Activated naive CD4-positive, alpha-beta T cell treated with anti-CD3 and anti-CD28 coated beads for 36 hours (primary cell): ENCODE measurements around the gene UNKL. TPM values are rescaled to one million over a fixed set of nuclear protein-coding genes. Genes with fewer than 3 reads are reported as not detected.

Source experiments
- CTCF ChIA-PET: fragments of 350-600 bp; sonication (Branson Sonifier 250); formaldehyde crosslinking; loops from one replicate; lab custom pipeline; 2021; ENCODE audit warnings: antibody characterized with exemption; lab: Charles Lee
- DNase-seq: peaks from one replicate; pipeline ENCODE4 v3.0.0-alpha.2; 2020
- H3K27ac Mint-ChIP-seq: one replicate; pipeline ENCODE4 v1.8.0; 2021; ENCODE audit warnings: mild to moderate bottlenecking, mixed read lengths
- H3K27me3 Mint-ChIP-seq: one replicate; pipeline ENCODE4 v1.8.0; 2021; ENCODE audit warnings: low read depth, mixed read lengths
- H3K36me3 Mint-ChIP-seq: one replicate; pipeline ENCODE4 v1.8.0; 2021; ENCODE audit warnings: low read depth, mixed read lengths
- H3K4me1 Mint-ChIP-seq: one replicate; pipeline ENCODE4 v1.8.0; 2021; ENCODE audit warnings: low read depth, mixed read lengths
- H3K4me3 Mint-ChIP-seq: one replicate; pipeline ENCODE4 v1.8.0; 2021; ENCODE audit warnings: mild to moderate bottlenecking, moderate library complexity, mixed read lengths
- H3K9me3 Mint-ChIP-seq: one replicate; pipeline ENCODE4 v1.8.0; 2021; ENCODE audit warnings: mixed read lengths
- intact Hi-C: fragments of 100-400 bp; cut with micrococcal nuclease; formaldehyde crosslinking; loops from one replicate; pipeline ENCODE4 v1.15.1; 2023
- total RNA-seq, 2 experiments: library from RNA; stranded (reverse); gene quantifications; one replicate each; pipeline ENCODE4 v1.2.3, GENCODE V29; 2021

UNKL gene
- total RNA-seq, 2 experiments from 2014 or later = 35.9 to 38.4 TPM

DNA sequence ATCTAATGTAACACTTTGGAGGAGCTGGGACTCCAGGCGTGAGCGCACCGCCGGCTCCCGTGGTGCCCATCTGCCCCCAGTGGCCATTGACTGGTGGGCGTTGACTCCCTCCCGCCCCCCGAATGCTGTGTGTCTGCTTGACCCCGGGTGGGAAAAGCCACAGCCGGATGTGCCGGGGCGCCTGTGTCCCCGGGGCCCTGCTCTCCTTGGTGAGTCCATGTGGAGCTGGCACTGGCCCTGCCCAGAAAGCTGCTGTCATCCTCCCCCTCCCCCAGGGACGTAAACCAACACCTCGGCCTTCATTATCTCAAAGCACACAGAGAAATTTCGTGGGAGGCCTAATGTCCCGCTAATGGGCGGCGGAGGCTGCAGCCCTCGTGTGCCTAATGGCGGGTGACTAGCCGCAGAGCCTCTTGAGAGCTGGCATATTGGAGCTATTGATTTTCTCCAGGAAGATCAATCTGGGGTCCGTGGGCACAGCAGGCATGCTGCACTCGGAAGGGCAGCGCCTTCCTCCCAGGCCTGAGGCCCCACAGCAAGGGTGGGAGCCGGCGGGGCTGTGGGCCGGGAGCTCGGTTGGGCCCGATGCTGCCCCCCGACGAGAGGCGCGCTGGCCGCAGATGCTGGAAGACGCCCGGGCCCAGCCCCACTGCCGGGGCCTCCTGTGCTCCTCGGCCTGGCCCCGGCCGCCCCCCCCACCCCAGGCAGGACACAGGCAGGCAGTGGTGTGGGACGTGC is 12.4 kb upstream of the UNKL start:
- CTCF ChIA-PET = interaction anchor here (0.6 kb wide), 1 partner anchor 525 kb away, joined by 3 read pairs; no protein-coding TSS in a partner anchor
- Mint-ChIP-seq H3K4me1 (peaks cover 5% of the 10 kb centered on the region), H3K9me3 (no peaks in the 10 kb centered on the region), H3K4me3 (no peak overlapping the region), H3K27me3 (no peaks in the 10 kb centered on the region), H3K36me3 (no peaks in the 10 kb centered on the region), H3K27ac (no peak overlapping the region)
- intact Hi-C loops = no loop called here
- no peak for DNase-seq

DNA sequence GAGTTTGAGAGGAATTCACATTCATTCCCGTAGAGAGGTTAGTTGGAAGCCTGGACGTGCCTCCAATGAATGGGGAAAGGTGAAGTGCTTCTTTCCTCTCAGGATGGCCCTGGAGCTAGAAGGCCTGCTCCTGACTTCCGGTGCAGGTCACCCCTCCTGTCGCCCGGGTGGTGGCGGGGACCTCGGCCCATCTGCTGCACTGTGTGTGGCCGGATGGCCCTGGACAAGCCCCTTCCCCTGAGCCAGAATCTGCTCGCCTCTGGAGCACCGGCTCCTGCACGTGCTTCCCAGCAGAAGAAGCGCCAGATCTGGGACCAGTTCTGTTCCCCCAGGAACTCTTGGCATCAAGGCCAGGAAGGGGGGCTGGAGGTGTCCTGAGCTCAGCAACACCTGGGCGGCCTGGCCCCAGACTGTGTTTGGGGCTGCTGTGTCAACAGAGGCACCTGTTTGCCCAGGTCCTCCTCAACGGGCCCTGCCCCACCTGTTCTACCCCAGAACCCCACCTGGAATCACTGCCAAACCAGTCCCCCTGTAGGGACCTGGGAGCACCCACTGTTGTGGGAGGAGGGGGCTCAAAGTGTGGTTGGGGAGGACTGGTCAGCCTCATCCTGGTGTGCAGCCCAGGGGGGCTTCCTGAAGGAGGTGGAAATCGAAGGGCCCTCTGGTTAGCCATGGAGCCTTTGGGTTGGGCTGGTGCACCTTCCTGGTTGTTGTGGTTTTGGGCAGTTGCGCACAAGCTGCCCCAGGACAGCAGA is 11.3 kb upstream of the UNKL start:
- no peak overlapping the region for H3K27ac Mint-ChIP-seq
- no peaks in the 10 kb centered on the region for H3K36me3 Mint-ChIP-seq
- no peak for DNase-seq
- H3K9me3 Mint-ChIP-seq = no peaks in the 10 kb centered on the region
- H3K27me3 Mint-ChIP-seq = no peaks in the 10 kb centered on the region
- peaks cover 13% of the 10 kb centered on the region for H3K4me1 Mint-ChIP-seq
- CTCF ChIA-PET = no interaction called here
- no peak overlapping the region for H3K4me3 Mint-ChIP-seq
- intact Hi-C loops = no loop called here

DNA sequence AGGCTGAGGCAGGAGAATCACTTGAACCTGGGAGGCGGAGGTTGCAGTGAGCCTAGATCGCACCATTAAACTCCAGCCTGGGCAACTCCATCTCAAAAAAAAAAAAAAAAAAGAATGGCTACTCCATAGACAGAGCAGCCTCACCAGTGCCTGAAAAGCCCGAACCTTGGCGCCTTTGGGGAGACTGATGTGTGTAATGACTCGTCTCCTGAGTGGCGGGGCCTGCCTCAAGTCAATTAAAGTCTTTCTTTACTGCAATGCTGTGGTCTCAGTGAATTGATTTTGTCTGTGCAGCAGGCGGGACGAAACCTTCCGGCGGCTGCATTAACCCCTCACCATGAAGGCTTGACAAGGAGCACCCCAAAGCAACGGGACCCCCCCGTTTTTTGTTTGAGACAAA is 9.5 kb upstream of the UNKL start:
- H3K27ac Mint-ChIP-seq = no peak overlapping the region
- intact Hi-C loops = loop anchor here (5.0 kb wide), 1 partner anchor 348 kb away; the partner anchor contains the start of genes EME2, MRPS34 and NME3
- H3K36me3 Mint-ChIP-seq = peaks cover 2% of the 10 kb centered on the region

DNA sequence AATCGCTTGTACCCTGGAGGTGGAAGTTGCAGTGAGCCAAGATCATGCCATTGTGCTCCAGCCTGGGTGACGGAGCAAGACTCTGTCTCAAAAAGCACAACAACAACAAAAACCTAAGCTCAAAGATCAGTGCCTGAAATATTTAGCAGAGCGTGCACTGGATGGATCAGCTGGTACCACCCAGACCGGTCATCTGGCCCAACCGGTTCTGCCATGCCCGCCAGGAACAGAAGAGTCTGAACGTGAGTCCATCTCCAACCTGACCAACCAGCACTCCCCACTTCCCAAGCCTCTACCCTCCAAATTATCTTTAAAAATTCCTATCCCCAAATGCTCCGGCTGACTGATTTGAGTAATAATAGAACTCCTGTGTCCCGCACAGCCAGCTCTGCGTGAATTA is 7.6 kb upstream of the UNKL start:
- CTCF ChIA-PET = interaction anchor here (0.6 kb wide), 1 partner anchor 104 kb away, joined by 4 read pairs; no protein-coding TSS in a partner anchor
- H3K9me3 Mint-ChIP-seq = no peaks in the 10 kb centered on the region
- no peaks in the 10 kb centered on the region for H3K27me3 Mint-ChIP-seq
- intact Hi-C loops = loop anchor here (5.0 kb wide), 1 partner anchor 350 kb away; the partner anchor contains the start of genes EME2, MRPS34 and NME3
- H3K4me1 Mint-ChIP-seq = peaks cover 27% of the 10 kb centered on the region
- peak overlapping the region; percentile 80 for H3K4me3 Mint-ChIP-seq
- H3K27ac Mint-ChIP-seq = peak overlapping the region; percentile 96
- peaks cover 4% of the 10 kb centered on the region for H3K36me3 Mint-ChIP-seq
- no peak for DNase-seq

More for the DNA sequence above, 9.5 kb upstream of the UNKL start:
- no peaks in the 10 kb centered on the region for H3K9me3 Mint-ChIP-seq
- no peak overlapping the region for H3K4me3 Mint-ChIP-seq
- DNase-seq = peak; percentile 25
- H3K4me1 Mint-ChIP-seq = peaks cover 16% of the 10 kb centered on the region
- CTCF ChIA-PET = no interaction called here
- no peaks in the 10 kb centered on the region for H3K27me3 Mint-ChIP-seq

DNA sequence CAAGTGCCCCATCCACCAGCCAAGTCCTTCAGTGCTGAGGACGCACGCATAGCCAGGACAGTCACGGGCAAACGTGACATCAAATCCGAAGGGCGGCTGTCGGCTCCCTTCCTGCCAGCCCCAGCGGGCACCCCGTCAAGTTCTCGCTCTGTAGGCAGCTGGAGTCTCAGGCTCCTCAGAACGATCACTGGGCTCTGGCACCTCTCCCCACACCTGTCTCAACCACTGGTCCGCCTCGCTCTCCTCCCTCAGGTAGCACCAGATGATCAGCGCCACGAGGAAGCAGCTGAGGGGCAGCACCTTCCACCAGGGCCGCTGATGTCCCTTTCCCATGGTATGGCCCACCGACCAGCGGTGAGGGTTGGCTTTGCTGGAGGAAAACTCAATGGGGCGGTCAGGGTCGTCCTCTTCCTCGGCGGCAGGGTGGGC is 5.6 kb upstream of the UNKL start:
- intact Hi-C loops = loop anchor here (1.0 to 5.0 kb wide), 8 partner anchors 41 to 803 kb away; partner anchors contain the start of genes CRAMP1, E4F1, EME2 and IFT140
- H3K36me3 Mint-ChIP-seq = peaks cover 4% of the 10 kb centered on the region
- H3K4me1 Mint-ChIP-seq = peaks cover 33% of the 10 kb centered on the region
- H3K4me3 Mint-ChIP-seq = peak overlapping the region; percentile 80
- no peaks in the 10 kb centered on the region for H3K27me3 Mint-ChIP-seq
- H3K9me3 Mint-ChIP-seq = no peaks in the 10 kb centered on the region
- CTCF ChIA-PET = interaction anchor here (1.0 kb wide), 1 partner anchor 286 kb away, joined by 3 read pairs; the partner anchor contains the start of gene MAPK8IP3
- peak overlapping the region; percentile 70 for H3K27ac Mint-ChIP-seq
- DNase-seq = no peak

DNA sequence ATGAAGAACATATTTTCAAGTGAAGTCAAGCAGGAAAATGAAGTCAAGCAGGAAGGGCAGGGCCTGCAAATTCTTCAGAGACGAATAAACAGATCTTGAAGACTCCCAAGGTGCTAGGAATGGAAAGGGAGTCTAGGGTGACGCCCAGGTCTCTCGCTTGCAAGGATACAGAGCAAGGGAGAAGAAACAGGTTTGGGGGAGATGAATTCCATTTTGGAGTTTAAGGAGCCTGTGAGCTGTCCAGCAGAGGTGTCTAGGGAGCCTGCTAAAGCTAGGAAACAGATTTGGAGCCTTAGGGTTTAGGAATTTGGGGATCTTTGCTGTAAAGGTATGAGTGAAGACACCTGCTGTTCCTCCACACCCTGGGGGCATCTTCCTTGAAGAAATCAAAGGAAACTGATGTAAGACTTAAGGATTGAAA is 2.0 kb upstream of the UNKL start:
- no peaks in the 10 kb centered on the region for H3K27me3 Mint-ChIP-seq
- peaks cover 4% of the 10 kb centered on the region for H3K36me3 Mint-ChIP-seq
- intact Hi-C loops = no loop called here
- peaks cover 38% of the 10 kb centered on the region for H3K4me1 Mint-ChIP-seq
- CTCF ChIA-PET = interaction anchor here (0.6 kb wide), 1 partner anchor 124 kb away, joined by 3 read pairs; no protein-coding TSS in a partner anchor
- H3K4me3 Mint-ChIP-seq = no peak overlapping the region
- H3K27ac Mint-ChIP-seq = peak overlapping the region; percentile 11
- no peaks in the 10 kb centered on the region for H3K9me3 Mint-ChIP-seq
- DNase-seq = no peak

DNA sequence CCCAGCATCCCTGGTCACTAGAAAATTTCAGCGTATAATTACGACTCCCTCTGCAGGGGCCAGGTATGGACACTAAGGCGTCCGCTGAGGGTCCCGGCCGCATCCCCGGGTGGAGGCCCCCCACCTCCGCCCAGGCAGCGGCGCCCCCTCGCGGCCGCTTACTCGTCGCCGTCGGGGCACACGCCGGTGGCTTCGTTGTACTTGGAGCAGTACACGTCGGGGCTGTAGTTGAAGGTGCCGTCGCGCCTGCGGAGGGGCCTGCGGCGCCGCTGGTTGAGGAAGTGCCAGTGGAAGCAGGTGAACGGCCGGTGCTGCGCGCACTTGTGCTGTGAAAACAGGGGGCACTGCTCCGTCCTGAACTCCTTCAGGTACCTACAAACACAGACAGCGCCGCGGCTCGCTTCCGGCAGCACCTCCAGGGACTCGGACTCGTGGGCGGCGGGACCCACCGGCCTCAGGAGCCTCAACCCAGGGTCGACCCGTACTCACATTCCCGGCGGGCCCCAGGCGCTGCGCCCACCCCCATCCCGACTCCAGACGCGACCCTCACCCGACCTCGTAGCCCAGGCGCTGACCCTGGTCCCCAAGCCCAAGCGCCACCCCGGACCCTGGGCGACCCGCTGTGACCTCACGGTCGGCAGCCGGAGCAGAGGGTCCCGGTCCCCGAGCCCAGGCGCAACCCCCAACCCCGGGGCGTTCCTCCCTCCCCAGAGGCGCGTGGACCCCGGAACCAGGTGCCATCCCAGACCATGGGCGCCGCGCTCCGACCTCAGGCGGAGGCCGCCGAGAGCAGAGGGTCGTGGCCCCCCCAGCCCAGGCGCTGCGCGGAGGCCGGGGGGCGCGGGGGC is 596 bp downstream of the UNKL start:
- CTCF ChIA-PET = interaction anchor here (1.1 kb wide), 1 partner anchor 113 kb away, joined by 3 read pairs; no protein-coding TSS in a partner anchor
- Mint-ChIP-seq H3K9me3 (no peaks in the 10 kb centered on the region), H3K27ac (peak overlapping the region; percentile 86), H3K27me3 (no peaks in the 10 kb centered on the region), H3K4me1 (peaks cover 33% of the 10 kb centered on the region), H3K36me3 (peaks cover 3% of the 10 kb centered on the region), H3K4me3 (peak overlapping the region; percentile 84)
- peak; percentile 79 for DNase-seq
- intact Hi-C loops = loop anchor here (1.0 to 5.0 kb wide), 3 partner anchors 7 to 51 kb away; no protein-coding TSS in a partner anchor

DNA sequence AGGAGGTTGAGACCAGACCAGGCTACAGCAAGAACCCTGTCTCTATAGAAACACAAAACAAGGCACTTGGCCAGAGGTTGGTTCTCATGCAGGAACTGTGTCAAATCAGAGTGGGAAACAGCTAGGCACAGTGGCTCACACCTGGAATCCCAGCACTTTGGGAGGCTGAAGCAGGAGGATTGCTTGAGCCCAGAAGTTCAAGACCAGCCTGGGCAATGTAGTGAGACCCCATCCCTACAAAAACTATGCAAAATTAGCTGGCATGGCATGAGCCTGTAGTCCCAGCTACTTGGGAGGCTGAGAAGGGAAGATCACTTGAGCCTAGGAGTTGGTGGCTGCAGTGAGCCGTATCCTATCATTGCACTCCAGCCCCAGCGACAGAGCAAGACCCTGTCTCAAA is 1.7 kb downstream of the UNKL start:
- Mint-ChIP-seq H3K4me1 (peaks cover 28% of the 10 kb centered on the region), H3K27me3 (no peaks in the 10 kb centered on the region), H3K36me3 (no peaks in the 10 kb centered on the region), H3K27ac (no peak overlapping the region), H3K9me3 (no peaks in the 10 kb centered on the region), H3K4me3 (no peak overlapping the region)
- DNase-seq = no peak
- CTCF ChIA-PET = interaction anchor here (1.2 kb wide), 1 partner anchor 53 kb away, joined by 7 read pairs; no protein-coding TSS in a partner anchor
- intact Hi-C loops = loop anchor here (1.0 to 5.0 kb wide), 3 partner anchors 8 to 50 kb away; no protein-coding TSS in a partner anchor

DNA sequence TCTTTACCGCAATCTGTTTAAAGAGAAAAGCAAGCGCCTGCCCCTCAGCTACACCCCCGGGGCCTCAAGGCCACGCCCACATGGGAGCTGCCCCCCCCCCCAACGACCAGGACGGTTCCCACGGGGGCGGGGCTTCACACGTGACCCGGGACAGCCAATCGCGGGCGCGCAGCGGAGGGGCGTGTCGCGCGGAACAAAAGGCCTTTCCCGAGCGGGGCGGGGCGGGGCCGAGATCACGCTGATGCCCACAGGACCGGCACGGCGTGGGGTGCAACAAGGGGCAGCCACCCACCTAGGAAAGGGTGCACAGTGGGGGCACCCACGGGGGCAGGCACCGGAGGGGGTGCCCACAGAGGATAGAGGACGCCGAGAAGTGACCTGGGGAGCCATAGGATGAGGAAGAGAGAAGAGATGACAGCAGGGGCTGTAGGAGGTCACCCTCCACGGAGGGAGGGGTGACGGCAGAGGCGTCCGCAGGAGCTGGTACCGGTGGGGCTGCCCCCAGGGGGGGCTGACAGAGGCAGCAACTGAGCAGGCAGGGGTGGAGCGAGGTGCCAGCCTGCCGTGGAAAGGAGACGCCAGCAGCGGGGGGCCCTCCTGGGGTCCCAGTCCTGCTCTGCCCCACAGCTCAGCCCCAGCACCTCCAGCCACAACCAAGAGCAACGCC is 6.2 kb downstream of the UNKL start:
- peaks cover 25% of the 10 kb centered on the region for H3K4me1 Mint-ChIP-seq
- H3K9me3 Mint-ChIP-seq = no peaks in the 10 kb centered on the region
- peaks cover 1% of the 10 kb centered on the region for H3K36me3 Mint-ChIP-seq
- no peak overlapping the region for H3K27ac Mint-ChIP-seq
- peak; percentile 93 for DNase-seq
- CTCF ChIA-PET = interaction anchor here (0.7 to 1.5 kb wide), 2 partner anchors 15 to 45 kb away, joined by 3 to 4 read pairs; no protein-coding TSS in a partner anchor
- intact Hi-C loops = loop anchor here (1.0 to 2.0 kb wide), 2 partner anchors 45 to 374 kb away; partner anchors contain the start of genes NUBP2 and SPSB3
- peak overlapping the region; percentile 74 for H3K4me3 Mint-ChIP-seq
- no peaks in the 10 kb centered on the region for H3K27me3 Mint-ChIP-seq

DNA sequence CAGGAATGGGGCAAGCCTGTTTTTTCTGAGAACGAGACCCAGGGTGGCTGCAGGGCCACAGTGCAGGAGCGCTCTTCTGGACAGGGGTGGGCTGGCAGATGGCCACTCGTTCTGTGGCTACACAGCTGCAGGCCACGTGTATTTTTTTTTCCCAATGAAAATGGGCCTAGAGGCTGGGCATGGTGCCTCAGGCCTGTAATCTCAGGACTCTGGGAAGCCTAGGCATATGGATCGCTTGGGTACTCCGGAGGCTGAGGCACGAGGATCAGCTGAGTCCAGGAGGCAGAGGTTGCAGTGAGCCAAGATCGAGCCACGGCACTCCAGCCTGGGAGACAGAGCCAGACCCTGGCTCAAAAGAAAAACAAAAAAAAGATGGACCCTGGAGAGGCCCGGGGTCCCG is 6.8 kb downstream of the UNKL start:
- Mint-ChIP-seq H3K36me3 (peaks cover 1% of the 10 kb centered on the region), H3K9me3 (no peaks in the 10 kb centered on the region), H3K27me3 (no peaks in the 10 kb centered on the region), H3K4me1 (peaks cover 23% of the 10 kb centered on the region), H3K4me3 (peak overlapping the region; percentile 65), H3K27ac (peak overlapping the region; percentile 30)
- intact Hi-C loops = loop anchor here (1.0 to 2.0 kb wide), 2 partner anchors 44 to 375 kb away; partner anchors contain the start of genes NUBP2 and SPSB3
- CTCF ChIA-PET = interaction anchor here (0.7 to 1.5 kb wide), 2 partner anchors 15 to 44 kb away, joined by 3 to 4 read pairs; no protein-coding TSS in a partner anchor
- no peak for DNase-seq

DNA sequence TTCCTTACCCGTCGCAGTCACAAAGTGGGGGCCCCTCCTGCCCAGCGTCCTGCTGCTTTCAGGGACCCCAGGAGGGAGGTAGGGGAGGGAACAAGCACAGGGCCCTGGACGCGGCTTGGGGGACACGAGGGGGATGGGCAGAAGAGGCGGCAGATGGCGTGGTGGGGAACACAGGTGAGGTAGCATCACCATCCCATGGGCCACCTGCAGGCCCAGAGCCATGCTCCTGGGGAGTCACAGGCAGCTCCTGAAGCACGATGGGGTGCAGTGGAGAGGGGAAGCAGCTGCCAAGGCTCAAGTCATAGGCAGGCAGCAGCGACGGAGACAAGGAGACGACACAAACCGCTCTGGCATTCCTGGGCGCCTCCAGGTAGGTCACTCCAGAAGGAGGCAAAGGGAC is 10.8 kb downstream of the UNKL start:
- intact Hi-C loops = no loop called here
- Mint-ChIP-seq H3K36me3 (peaks cover 7% of the 10 kb centered on the region), H3K4me1 (peaks cover 12% of the 10 kb centered on the region), H3K4me3 (no peak overlapping the region), H3K27ac (no peak overlapping the region), H3K9me3 (no peaks in the 10 kb centered on the region), H3K27me3 (no peaks in the 10 kb centered on the region)
- DNase-seq = no peak
- CTCF ChIA-PET = no interaction called here
